Measurements from ENCODE around the gene CRYGB.

The CRYGB gene

GRCh38 chr2:208136716-208137094, 9.3 kb downstream of the CRYGB start:
- ATAC-seq (ENCODE audit: low read depth) (no peak), DNase-seq (ENCODE audit: low spot score) (no peak)
- TF ChIP-seq CTCF (IDR thresholded peaks at IDR 0.05; ENCODE audit: poor library complexity, severe bottlenecking): no peak
- Histone ChIP-seq H3K27ac (ENCODE audit: poor library complexity, severe bottlenecking) (no peak overlapping the region), H3K4me1 (ENCODE audit: insufficient read depth, poor library complexity, severe bottlenecking) (no peaks in the 10 kb centered on the region), H3K9me3 (ENCODE audit: severe bottlenecking) (no peaks in the 10 kb centered on the region), H3K36me3 (ENCODE audit: low read depth) (no peaks in the 10 kb centered on the region), H3K4me3 (ENCODE audit: severe bottlenecking) (no peak overlapping the region), H3K27me3 (ENCODE audit: insufficient read depth, poor library complexity, severe bottlenecking) (no peaks in the 10 kb centered on the region)

GRCh38 chr2:208135794-208136715, 9.9 kb downstream of the CRYGB start:
- no peak for ATAC-seq (ENCODE audit: low read depth)
- Histone ChIP-seq H3K27me3 (ENCODE audit: insufficient read depth, poor library complexity, severe bottlenecking) (no peaks in the 10 kb centered on the region), H3K9me3 (ENCODE audit: severe bottlenecking) (no peaks in the 10 kb centered on the region), H3K36me3 (ENCODE audit: low read depth) (no peaks in the 10 kb centered on the region), H3K4me1 (ENCODE audit: insufficient read depth, poor library complexity, severe bottlenecking) (no peaks in the 10 kb centered on the region), H3K27ac (ENCODE audit: poor library complexity, severe bottlenecking) (no peak overlapping the region), H3K4me3 (ENCODE audit: severe bottlenecking) (no peak overlapping the region)
- no peak for DNase-seq (ENCODE audit: low spot score)
- TF ChIP-seq CTCF (IDR thresholded peaks at IDR 0.05; ENCODE audit: poor library complexity, severe bottlenecking): no peak

GRCh38 chr2:208134928-208135586, 10.9 kb downstream of the CRYGB start:
- H3K9me3 ChIP-seq (ENCODE audit: severe bottlenecking): no peaks in the 10 kb centered on the region
- TF ChIP-seq CTCF (IDR thresholded peaks at IDR 0.05; ENCODE audit: poor library complexity, severe bottlenecking): no peak
- no peak overlapping the region for H3K4me3 ChIP-seq (ENCODE audit: severe bottlenecking)
- H3K36me3 ChIP-seq (ENCODE audit: low read depth): no peaks in the 10 kb centered on the region
- DNase-seq (ENCODE audit: low spot score) (no peak), ATAC-seq (ENCODE audit: low read depth) (no peak)
- H3K27me3 ChIP-seq (ENCODE audit: insufficient read depth, poor library complexity, severe bottlenecking): no peaks in the 10 kb centered on the region
- peaks cover 4% of the 10 kb centered on the region for H3K4me1 ChIP-seq (ENCODE audit: insufficient read depth, poor library complexity, severe bottlenecking)
- no peak overlapping the region for H3K27ac ChIP-seq (ENCODE audit: poor library complexity, severe bottlenecking)

- no peaks in the 10 kb centered on the region for H3K27me3 ChIP-seq (ENCODE audit: insufficient read depth, poor library complexity, severe bottlenecking)
- no peaks in the 10 kb centered on the region for H3K9me3 ChIP-seq (ENCODE audit: severe bottlenecking)
- TF ChIP-seq CTCF (IDR thresholded peaks at IDR 0.05; ENCODE audit: poor library complexity, severe bottlenecking): no peak
- no peaks in the 10 kb centered on the region for H3K36me3 ChIP-seq (ENCODE audit: low read depth)
- DNase-seq (ENCODE audit: low spot score) (no peak), ATAC-seq (ENCODE audit: low read depth) (no peak)
- H3K27ac ChIP-seq (ENCODE audit: poor library complexity, severe bottlenecking): peak overlapping the region; percentile 50
- no peak overlapping the region for H3K4me3 ChIP-seq (ENCODE audit: severe bottlenecking)
- H3K4me1 ChIP-seq (ENCODE audit: insufficient read depth, poor library complexity, severe bottlenecking): peaks cover 7% of the 10 kb centered on the region
Observed at GRCh38 chr2:208130712-208131110, 15.2 kb downstream of the CRYGB start.

Data from RWPE2 (cell line).